ENCODE measurements around the gene WWC1.

Gene WWC1

DNA sequence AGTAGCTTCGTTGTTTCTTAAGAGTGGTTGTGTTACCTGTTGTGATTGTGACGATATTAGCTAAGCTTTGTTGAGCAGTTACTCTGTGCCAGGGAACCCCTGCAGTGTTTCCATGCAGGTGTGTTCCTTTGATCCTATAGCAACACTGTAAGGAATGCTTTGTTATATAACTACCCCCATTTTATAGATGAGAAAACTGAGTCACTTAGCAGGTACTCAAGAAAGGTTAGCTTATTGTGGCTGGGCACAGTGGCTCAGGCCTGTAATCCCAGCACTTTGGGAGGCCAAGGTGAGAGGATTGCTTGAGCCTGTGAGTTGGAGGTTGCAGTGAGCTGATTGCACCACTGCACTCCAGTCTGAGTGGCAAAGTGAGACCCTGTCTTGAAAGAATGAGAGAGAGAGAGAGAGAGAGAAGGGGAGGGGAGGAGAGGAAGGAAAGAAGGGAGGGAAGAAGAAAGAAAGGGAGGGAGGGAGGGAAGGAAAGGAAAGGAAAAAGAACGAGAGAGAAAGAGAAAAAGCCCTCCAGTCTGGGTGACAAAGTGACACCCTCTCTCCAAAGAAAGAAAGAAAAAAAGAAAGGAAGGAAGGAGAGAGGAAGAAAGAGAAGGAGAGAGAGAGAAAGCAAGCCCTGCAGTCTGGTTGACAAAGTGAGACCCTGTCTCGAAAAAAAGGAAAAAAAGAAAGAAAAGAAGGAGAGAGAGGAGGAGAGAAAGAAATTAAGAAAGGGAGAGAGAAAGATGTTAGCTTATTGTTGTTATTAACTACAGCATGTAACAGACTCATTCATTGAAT, 109.2 kb downstream of the WWC1 start:
- Histone ChIP-seq H3K36me3 (ENCODE audit: low read depth) (peaks cover 85% of the 10 kb centered on the region), H3K9me3 (ENCODE audit: severe bottlenecking) (no peaks in the 10 kb centered on the region), H3K27ac (ENCODE audit: poor library complexity, severe bottlenecking) (no peak overlapping the region), H3K4me1 (ENCODE audit: insufficient read depth, poor library complexity, severe bottlenecking) (peaks cover 21% of the 10 kb centered on the region), H3K27me3 (ENCODE audit: insufficient read depth, poor library complexity, severe bottlenecking) (no peaks in the 10 kb centered on the region), H3K4me3 (ENCODE audit: severe bottlenecking) (no peak overlapping the region)
- DNase-seq (ENCODE audit: low spot score), result no peak
- ATAC-seq (ENCODE audit: low read depth), result no peak
- no peak for TF ChIP-seq CTCF (IDR thresholded peaks at IDR 0.05; ENCODE audit: poor library complexity, severe bottlenecking)

DNA sequence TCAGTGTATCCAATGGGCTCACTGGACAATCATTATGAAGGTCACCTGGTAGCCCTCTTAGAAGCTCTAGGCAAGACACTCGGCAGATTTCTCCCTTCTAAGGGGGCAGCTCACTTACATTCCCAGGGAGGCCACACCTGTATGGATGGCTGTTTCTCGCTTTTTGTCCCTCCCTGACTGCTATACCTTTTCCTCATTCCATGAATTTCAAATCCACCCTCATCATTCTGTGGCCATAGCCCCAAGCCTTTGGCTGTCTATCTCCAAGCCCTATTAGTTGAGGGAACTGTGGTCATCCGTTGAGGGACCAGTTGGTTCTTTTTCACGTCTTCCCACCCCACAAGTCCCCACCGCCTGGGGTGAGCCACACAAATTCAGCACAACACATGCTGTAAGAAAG, 109.8 kb downstream of the WWC1 start:
- Histone ChIP-seq H3K4me1 (ENCODE audit: insufficient read depth, poor library complexity, severe bottlenecking) (peaks cover 21% of the 10 kb centered on the region), H3K27ac (ENCODE audit: poor library complexity, severe bottlenecking) (no peak overlapping the region), H3K9me3 (ENCODE audit: severe bottlenecking) (no peaks in the 10 kb centered on the region), H3K27me3 (ENCODE audit: insufficient read depth, poor library complexity, severe bottlenecking) (no peaks in the 10 kb centered on the region), H3K36me3 (ENCODE audit: low read depth) (peaks cover 87% of the 10 kb centered on the region), H3K4me3 (ENCODE audit: severe bottlenecking) (no peak overlapping the region)
- TF ChIP-seq CTCF (IDR thresholded peaks at IDR 0.05; ENCODE audit: poor library complexity, severe bottlenecking), result no peak
- ATAC-seq (ENCODE audit: low read depth) (no peak), DNase-seq (ENCODE audit: low spot score) (no peak)

DNA sequence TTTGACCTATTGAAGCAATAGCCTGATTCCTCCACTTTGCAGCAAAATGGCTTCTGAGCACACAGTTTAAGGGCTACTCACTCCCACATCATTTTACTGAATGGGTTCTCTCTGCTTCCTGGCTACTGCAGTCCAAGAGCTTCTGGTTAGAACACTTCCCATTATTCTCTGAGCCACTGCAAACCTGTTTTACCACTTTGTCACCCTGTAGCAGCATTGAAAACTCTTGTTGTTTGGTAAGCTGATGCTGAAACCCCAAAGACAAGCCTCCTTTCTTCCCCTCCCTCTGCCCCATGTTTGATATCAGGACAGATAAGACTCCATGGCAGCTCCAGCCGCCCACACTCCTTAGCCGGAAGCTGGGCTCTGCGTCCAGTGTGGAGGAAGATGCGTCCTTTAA, 110.4 kb downstream of the WWC1 start:
- peaks cover 21% of the 10 kb centered on the region for H3K4me1 ChIP-seq (ENCODE audit: insufficient read depth, poor library complexity, severe bottlenecking)
- no peaks in the 10 kb centered on the region for H3K9me3 ChIP-seq (ENCODE audit: severe bottlenecking)
- no peak for DNase-seq (ENCODE audit: low spot score)
- ATAC-seq (ENCODE audit: low read depth), result peak; percentile 38
- no peak overlapping the region for H3K4me3 ChIP-seq (ENCODE audit: severe bottlenecking)
- TF ChIP-seq CTCF (IDR thresholded peaks at IDR 0.05; ENCODE audit: poor library complexity, severe bottlenecking), result no peak
- peaks cover 88% of the 10 kb centered on the region for H3K36me3 ChIP-seq (ENCODE audit: low read depth)
- no peaks in the 10 kb centered on the region for H3K27me3 ChIP-seq (ENCODE audit: insufficient read depth, poor library complexity, severe bottlenecking)
- H3K27ac ChIP-seq (ENCODE audit: poor library complexity, severe bottlenecking), result no peak overlapping the region

DNA sequence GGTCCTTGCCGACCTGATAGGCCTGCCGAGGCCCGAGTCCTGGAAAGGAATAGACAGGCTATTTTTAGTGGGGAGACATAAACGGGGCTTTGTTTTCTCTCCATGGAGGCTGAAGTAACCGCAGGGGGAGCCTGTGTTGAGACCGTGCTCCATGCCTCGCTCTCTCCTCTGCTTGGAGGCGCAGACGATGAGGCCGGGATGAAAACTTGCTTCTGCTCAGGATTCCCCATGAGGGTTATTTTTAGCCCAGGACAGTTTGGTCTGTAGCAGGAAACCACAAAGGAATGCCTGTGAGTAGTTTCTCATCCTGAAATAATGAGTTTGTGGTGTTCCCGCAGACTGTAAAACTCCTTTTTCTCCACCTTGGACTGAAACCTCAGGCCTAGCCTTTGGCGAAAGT, 112.9 kb downstream of the WWC1 start:
- Histone ChIP-seq H3K4me1 (ENCODE audit: insufficient read depth, poor library complexity, severe bottlenecking) (peaks cover 26% of the 10 kb centered on the region), H3K9me3 (ENCODE audit: severe bottlenecking) (no peaks in the 10 kb centered on the region), H3K4me3 (ENCODE audit: severe bottlenecking) (no peak overlapping the region), H3K27ac (ENCODE audit: poor library complexity, severe bottlenecking) (peak overlapping the region; percentile 53), H3K27me3 (ENCODE audit: insufficient read depth, poor library complexity, severe bottlenecking) (no peaks in the 10 kb centered on the region), H3K36me3 (ENCODE audit: low read depth) (peaks cover 80% of the 10 kb centered on the region)
- peak; percentile 62 for ATAC-seq (ENCODE audit: low read depth)
- TF ChIP-seq CTCF (IDR thresholded peaks at IDR 0.05; ENCODE audit: poor library complexity, severe bottlenecking), result no peak
- DNase-seq (ENCODE audit: low spot score), result no peak

- Histone ChIP-seq H3K4me3 (ENCODE audit: severe bottlenecking) (no peak overlapping the region), H3K4me1 (ENCODE audit: insufficient read depth, poor library complexity, severe bottlenecking) (peaks cover 34% of the 10 kb centered on the region), H3K9me3 (ENCODE audit: severe bottlenecking) (no peaks in the 10 kb centered on the region), H3K27ac (ENCODE audit: poor library complexity, severe bottlenecking) (no peak overlapping the region), H3K36me3 (ENCODE audit: low read depth) (peaks cover 81% of the 10 kb centered on the region), H3K27me3 (ENCODE audit: insufficient read depth, poor library complexity, severe bottlenecking) (no peaks in the 10 kb centered on the region)
- ATAC-seq (ENCODE audit: low read depth) (no peak), DNase-seq (ENCODE audit: low spot score) (no peak)
- TF ChIP-seq CTCF (IDR thresholded peaks at IDR 0.05; ENCODE audit: poor library complexity, severe bottlenecking), result no peak
These were observed 115.8 kb downstream of the WWC1 start for GRCh38 chr5:168407211-168407610.

All from RWPE2 (cell line).